Activated CD4-positive, alpha-beta T cell treated with anti-CD3 and anti-CD28 coated beads, Interleukin-2, Interleukin-4, amounts not matched to agents 100 ng/mL and 50 ng/mL, durations not matched to agents 16 hours and 8 hours (primary cell): Measurements from ENCODE around the gene SRR.
"Not testable (repeated sequence)": the region's sequence is repeated elsewhere in the genome, so short reads cannot be mapped to it uniquely, and the experiment has no call there.

Experiments used
- DNase-seq: peaks from one replicate; pipeline ENCODE4 v3.0.0-alpha.2; 2020; ENCODE audit warnings: low spot score

The SRR gene

DNA sequence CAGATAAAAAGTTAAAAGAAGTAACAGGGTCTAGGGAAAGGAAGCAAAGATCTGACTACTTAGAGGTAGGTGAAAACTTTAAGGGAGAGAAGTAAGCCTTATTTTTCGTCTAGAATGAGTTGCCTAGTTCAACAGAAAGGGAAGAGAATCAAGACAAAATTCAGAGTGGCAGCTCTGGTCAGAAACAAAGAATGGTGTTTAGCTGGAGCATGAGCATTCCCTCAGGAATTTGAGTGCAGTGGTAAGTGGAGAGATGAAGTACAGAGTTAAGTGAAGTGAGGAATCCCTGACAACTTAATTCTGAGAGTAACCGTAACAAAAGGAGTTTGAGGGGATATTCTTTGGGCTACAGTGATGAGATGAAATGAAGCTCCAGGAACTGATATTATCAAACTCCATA, 11.7 kb upstream of the SRR start:
- DNase-seq, result no peak

DNA sequence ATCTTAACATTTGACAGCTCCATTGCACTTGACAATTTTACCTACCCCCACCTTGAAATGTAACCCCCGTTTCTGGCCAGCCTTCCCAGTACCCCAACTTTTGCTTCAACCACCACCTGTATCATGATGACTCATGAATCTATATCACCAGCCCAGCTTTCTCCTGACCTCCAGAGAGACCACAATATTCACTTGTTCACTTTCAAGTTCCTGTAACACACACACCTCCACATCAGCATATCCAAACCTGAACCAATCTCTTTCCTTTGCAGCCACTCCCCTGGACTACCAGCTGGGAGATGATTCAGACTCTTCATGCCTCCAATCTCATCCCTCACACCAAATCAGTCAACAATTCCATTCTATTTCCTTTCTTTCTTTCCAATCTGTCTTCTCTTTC, 8.2 kb upstream of the SRR start:
- peak; percentile 25 for DNase-seq

DNA sequence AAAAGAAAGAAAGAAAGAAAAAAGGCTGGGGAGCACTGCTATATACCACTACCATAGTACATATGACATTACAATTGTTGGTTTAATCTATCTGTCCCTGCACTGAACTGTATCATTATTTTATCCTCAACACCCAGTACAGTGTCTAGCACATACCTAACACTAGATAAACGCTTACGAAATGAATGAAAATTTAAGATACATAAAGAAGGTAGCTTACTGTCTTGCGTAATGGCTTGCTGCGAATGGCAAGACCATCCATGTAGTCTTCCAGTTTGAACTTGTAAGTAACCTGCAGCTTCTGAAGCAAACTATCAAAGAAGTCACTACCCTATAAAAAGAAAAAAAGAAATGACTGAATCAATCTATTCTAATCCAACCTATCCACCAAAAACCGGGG, 6.7 kb upstream of the SRR start:
- DNase-seq, result no peak

DNA sequence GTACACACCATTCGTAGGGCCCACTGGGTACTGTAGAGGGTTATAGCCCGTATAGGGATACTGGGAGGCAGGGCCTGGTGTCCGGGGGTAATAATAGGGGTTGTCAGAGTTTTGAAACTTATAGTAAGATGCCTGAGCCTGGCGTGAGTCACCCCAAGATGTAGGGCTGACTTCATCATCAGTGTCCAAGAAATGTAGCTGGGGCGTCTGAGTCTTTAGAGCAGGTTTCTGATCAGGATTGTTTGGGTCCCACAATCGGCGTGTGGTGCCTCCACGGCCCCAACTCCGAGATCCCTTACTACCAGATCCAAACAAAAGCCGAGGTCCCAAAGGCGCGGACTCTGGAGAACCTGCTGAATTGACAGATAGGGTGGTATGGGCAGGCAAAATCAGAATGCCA, 4.6 kb upstream of the SRR start:
- no peak for DNase-seq

DNA sequence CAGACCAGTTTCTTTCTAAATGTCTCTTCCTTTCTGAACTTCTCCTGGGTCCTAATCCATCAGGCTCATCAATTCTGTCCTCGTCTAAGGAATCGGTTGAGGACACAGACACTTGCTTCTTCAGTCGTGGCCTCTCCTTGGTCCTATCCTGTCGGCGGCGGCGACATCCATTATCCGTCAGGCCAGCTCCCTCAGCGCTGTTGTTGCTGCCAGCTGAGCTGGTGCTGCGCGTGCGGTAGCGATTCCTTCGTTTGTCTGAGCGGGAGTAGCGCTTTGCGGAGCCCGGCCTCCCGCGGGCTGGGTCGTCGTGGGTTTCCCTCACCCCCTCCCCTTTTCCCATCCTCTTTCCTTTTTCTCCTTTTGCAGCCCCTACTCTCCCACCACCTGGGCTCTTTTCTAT, 4.0 kb upstream of the SRR start:
- no peak for DNase-seq

DNA sequence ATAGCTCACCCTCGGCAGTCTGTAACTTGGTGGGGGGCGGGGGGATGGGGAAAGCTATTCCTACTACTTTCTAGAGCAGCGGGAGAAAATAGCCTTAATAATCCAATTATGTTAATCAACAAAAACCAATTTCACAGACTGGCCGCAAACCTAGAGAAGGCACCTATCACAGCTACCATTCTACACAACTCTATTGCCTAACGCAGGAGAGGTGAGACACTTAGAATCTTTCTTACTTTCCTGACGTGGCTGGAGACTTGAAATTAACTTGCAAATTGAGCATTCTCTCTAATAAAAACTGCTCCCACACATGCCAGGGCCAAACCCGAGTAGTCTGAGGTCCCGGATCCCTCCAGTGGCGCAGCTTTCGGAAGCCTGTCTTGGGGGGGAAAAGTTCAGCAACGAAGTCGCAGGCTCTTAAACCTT, 959 bp upstream of the SRR start:
- no peak for DNase-seq

DNA sequence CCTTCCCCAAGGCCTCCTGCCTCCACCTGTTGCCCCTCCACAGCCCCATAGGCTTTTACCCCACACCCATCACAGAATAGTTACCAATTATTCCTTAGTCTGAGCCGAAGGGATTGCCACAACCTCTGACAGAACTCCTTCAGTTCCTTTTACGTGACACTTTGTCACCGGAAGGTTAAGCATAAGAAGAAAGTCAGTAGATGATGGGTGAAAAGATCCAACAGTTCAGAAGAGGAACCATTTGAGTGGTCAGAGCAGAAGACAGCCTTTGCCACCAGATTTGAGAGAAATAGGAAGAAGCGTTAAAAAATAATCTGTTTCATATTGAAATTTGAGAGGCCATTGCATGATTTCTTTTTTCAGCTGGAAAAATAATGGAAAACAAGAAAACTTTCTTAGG, 1.2 kb downstream of the SRR start:
- DNase-seq, result no peak

DNA sequence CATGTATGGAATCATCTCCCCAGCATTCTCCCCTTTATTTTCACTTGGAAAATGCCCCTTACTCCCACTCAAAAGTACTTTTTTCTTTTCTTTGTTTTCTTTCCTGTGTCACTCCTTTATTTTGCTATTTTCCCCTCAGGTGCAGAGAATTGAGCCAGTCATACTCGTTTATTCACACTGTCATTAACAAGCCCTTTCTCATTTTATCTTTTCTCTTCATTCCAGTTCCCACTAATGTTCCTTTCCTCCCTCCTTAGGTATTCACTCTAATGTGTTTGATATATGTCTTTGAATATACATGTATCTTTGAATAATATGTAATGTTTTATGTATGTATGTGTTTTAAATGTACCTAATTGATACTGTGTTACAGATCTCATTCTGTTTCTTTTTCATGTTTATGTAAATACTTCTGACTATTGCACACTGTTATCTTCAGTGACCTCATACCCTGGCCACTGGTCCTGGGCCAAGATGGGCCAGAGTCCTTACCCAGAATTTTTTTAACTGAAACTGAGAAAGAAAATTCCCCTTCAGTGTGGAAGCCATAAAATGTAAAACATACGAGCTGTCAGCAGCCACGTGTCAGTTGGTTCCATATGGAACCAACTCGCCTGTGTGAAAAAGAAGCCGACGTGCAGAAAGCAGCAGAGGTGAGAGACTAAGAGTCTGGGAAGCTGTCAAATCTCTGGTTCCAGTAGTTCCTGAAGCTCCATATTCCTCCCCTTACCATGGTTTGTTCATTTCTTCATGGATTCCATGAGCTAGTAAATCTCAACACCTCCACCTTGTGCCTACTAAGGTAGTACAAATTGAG, 5.8 kb downstream of the SRR start:
- DNase-seq, result no peak

DNA sequence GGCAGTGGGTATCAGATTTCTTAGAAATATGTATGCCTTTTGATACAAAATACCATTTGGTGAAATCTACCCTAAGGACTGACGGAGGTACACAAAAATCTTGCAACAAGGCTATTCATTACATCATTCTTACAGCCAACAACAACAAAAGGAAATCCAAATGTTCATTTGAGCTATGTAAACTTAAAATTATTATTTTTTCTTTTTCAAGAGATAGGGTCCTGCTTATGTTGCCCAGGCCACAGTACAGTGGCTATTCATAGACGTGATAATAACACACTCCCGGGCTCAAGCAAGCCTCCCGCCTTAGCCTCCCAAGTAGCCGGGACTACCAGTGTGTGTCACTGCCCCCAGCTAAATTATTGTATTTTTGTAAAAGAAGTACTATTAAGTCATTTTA, 9.0 kb downstream of the SRR start:
- DNase-seq, result no peak

DNA sequence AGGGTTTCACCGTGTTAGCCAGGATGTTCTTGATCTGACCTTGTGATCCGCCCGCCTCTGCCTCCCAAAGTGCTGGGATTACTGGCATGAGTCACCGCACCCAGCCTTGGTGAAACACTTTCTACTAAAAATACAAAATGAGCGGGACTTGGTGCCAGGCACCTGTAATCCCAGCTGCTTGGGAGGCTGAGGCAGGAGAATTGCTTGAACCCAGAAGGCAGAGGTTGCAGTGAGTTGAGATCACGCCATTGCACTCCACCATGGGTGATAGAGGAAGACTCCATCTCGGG, 13.1 kb downstream of the SRR start:
- not testable (repeated sequence) for DNase-seq

DNA sequence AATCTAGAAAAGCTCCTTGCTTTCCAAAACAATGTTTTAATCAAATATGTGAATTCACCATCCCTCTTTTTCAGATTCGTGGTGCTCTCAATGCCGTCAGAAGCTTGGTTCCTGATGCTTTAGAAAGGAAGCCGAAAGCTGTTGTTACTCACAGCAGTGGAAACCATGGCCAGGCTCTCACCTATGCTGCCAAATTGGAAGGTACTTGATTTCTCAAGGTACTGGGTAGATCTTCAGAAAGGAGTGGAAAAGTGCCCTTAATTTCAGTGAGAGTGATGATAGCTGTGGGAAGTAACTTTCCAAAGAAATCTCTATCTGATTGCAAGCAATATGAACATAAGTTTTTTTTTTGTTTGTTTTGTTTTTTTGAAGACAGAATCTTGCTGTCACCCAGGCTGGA, 14.0 kb downstream of the SRR start:
- DNase-seq, result no peak

DNA sequence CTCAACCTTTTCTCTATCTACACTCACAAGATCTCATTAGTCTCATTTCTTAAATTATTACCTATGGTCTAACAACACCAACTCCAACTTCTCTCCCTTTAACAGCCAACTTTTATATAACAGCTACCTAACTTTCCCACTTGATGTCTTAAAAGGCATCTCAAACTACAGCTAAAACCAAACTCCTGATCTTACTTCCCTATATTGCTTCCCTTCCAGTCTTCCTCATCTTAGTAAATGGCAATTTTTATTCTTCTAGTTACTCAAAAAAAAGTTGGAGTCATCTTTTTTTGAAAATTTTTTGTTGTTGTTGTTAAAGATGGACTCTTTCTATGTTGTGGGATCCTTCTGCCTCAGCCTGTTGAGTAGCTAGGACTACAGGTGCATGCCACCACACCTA, 15.3 kb downstream of the SRR start:
- no peak for DNase-seq

DNA sequence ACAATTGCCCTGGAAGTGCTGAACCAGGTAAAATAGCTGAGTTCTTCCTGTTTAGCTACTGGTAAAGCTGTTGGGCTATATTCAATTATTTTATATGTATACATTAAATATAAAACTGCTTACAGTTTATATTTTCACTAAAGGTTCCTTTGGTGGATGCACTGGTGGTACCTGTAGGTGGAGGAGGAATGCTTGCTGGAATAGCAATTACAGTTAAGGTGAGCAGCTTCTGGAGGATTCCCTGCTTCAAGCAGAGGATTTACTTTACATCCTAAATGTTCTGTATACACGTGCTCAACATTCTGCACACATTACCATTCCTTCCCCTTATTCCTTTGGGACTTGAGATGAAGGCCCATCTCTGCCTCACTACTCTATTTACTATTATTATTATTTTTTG, 17.6 kb downstream of the SRR start:
- DNase-seq, result no peak

DNA sequence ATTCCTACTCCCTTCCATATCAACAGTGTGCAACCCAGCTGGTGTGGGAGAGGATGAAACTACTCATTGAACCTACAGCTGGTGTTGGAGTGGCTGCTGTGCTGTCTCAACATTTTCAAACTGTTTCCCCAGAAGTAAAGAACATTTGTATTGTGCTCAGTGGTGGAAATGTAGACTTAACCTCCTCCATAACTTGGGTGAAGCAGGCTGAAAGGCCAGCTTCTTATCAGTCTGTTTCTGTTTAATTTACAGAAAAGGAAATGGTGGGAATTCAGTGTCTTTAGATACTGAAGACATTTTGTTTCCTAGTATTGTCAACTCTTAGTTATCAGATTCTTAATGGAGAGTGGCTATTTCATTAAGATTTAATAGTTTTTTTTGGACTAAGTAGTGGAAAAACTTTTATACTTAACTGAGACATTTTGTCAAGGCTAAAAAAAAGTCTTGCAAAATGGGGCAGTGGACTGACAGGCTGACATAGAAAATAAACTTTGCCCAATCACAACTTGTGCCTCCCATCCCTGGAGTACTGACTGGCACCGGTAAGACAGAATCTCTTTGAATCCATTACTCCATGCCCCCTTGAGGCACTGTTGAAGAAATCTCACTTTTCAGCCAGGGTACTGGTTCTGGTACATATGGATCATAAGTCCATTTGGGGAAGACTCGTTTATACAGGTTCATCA, 20.0 kb downstream of the SRR start:
- no peak for DNase-seq

DNA sequence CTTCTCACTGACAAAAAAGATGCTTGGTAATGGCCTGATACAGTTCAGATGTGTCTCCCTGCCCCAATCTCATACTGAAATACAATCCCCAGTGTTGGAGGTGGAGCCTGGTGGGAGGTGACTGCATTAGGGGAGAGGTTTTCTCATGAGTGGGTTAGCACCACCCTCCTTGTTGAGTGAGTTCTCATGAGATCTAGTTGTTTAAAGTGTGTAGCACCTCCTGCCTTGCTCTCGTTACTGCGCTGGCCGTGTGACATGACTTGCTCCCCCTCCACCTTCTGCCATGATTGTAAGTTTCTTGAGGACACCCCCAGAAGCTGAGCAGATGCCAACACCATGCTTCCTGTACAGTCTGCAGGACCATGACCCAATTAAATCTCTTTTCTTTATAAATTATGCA, 27.6 kb downstream of the SRR start:
- DNase-seq, result no peak

DNA sequence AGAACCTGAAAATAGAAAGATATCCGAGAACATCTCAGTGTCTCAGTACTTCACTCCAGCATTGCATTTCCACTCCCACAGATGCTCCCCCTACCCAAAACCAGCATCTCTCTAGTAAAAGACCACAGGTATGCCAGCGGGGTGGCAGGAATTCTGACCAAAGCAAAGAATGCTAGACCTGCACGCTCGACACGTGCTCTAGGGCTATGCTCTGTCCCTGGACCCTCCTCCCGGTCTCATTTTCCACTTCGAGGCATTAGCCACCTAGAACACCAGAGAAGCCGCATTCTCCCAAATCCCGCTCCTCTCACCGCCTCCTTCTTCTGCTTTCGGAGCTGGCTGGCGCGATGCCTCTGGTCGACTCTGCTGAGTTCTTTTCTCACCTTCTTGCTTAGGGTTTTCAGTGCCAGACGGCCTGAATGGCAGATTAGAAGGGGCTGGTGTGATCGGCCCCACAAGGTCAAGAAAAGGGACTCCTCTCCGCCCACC, 32.0 kb downstream of the SRR start:
- DNase-seq, result no peak

DNA sequence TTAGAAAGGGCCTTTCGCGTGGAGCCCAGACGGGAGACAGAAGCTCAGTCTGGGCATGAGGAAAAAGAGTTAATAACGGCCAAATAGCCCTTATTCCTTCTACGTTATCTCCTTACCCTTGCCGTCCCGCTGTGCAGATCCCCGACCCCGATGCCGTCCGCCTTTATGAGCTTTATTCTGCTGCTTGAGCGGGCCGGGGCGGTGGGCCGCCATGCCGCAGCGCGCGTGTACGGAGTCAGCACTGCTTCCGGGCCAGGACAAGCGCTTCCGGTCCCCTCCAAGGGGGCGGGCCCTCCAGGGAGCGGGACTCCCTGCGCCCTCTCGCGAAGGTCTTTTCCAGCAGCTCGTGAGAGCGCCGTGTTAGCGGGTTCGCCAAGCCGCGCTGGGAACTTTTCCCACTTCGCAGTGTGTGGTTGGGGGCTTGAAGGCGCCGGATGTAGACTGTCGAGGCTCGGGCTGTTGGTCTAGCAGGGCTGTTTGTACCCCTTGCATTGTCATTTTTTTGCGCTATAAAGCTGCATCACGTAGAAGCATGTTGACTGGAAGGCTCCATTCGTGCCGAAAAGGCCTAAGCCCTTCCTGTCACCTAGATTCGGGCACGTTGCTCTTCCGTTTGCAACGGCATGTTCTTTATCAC, 32.6 kb downstream of the SRR start, which contains the start of gene TSR1:
Gene TSR1, minus strand, starts transcription at position 243 of the 637 bp plus-strand sequence. Its CDS starts 30 bp downstream, at position 213.
- DNase-seq, result peak; percentile 92

DNA sequence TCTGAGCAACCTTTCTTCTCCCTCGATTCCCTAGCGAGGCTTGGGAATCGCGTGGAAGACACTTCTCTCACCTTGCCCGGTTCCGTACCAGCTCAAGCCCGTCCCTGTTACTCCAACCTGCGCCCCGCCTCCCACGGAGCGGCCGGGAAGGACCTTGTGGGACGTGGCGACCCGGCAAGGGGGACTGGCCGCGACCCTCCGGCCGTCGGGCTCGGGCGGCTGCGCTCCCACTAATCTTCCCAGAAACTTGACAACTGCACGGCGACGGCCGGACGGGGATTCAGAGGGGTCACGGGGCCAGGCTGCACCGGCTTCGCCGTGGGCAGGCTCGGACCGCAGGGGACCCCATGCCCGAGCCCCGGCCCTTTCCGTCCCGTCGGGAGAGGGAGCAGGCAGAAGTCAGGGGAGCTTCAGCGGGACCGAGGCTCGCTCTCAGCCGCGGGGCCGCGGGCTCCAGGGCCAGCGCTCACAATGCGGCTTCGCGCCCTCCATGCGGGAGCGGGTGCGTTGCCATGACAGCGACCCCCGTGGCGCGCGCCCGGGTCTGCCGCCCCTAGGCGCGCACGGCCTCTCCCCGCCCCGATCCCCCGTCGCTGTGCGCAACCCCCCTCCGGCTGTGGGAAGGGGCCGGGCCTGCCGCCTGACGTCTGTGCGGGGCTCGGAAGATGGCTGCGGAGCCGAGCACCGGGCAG, 33.2 kb downstream of the SRR start, which contains the start of gene SGSM2:
Gene SGSM2, plus strand, starts transcription at position 650 of the 692 bp plus-strand sequence. CDS start 188 bp downstream, outside the sequence.
- peak; percentile 46 for DNase-seq

DNA sequence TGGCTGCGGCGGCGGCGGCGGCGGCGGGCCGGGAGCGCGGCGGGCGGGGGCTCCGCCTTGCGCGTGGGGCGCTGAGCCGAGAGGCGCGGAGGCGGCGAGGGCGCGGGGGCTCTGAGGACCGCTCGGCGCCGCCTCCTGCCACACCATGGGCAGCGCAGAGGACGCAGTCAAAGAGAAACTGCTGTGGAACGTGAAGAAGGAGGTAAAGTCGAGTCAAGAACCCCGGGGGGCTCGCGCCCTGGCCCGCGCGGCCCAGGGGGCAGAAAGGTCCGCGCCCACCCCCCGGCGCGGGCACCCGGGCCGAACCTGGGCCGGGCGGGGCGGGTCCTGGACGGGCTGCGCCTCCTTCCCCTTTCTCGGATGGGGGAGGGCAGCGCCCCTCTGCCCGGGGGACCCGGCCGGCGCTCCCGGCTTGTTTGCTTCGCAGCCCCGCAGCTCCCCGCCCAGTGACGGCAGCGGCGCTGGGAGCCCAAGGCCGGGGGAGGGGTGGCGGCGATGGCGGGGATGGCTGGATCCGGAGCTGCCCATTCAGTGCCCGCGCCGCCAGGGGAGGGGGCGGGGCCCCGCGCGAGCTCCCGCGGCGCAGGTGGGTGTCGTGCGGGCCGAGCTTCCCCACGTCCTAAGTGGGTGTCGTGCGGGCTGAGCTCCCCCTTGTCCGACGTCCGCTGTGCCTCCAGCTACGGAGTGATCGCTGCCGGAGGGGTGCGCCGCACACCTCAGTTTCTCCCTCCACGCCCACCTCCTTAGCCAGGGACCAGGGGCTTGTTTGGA, 34.0 kb downstream of the SRR start:
- DNase-seq, result peak; percentile 31

DNA sequence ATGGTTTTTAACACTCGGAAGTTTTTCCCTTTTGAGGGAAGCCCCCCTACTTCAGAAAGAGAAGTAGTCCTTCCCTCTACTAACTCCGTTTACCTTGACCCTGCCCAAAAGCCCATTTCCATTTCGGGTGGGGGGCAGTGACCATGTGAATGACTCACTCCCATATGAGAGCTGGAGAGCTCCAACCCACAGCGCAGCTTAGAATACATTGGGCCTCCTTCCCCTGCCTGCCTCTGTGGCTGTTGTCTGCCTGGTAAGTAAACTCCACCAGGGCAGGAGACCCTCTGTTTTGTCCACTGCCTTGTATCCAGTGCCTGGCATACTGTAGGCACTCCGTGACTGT, 34.5 kb downstream of the SRR start:
- DNase-seq, result no peak

DNA sequence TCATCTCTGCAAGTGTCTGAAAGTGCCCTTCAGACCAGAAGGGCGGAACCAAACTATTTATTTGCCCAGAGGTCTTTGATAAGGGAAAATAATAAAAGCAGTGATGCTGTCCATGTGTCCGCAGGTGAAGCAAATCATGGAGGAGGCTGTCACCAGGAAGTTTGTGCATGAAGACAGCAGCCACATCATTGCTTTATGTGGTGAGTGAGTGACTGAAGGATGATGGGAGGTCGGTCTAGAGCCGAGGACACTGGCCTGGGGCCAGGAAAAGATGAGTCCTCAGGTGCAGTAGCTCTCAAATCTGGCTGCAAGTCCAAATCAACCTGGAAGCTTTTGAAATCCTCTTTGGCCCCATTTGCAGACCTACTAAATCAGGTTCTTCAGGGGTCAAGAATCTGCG, 39.7 kb downstream of the SRR start:
- DNase-seq, result no peak

DNA sequence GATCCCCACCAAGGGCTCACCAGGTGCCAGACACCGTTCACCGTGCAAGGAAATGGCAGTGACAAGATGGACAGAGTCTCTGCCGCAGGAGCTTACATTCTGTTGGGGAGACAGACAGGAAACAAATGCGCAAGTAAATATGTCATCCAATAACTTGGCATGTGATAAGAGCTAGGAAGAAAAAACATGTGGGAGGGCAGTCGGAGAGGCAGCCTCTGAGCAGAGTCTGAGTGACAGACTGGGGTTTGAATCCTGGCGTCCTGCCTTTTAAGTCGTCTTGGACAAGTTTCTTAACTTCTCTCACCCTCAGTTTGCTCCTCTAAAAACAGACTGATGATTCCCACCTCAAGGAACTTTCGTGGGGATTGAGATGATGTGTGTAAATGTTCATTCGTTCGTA, 40.8 kb downstream of the SRR start:
- no peak for DNase-seq
